Dermis microvascular lymphatic vessel endothelial cell (primary cell): ENCODE results near the gene RNF114. TPM values are rescaled to one million over a fixed set of nuclear protein-coding genes. Genes with fewer than 3 reads are reported as not detected.
A peak's percentile ranks its signal among the peaks of the same experiment; 100 is the strongest.
"Not testable (repeated sequence)": the region's sequence is repeated elsewhere in the genome, so short reads cannot be mapped to it uniquely, and the experiment has no call there.

Experiments
- DNase-seq, 2 donors: peaks; one replicate each; pipeline versions ENCODE4 v3.0.0 to v3.0.0-alpha.2; 2010; ENCODE audit warnings: low read depth in 2 of 2
- total RNA-seq: library from RNA; depleted of rRNA; stranded (reverse); fragments of >200 nt; gene quantifications from 2 replicates; pipeline ENCODE4 v1.2.1, GENCODE V29; 2014

RNF114 gene
- total RNA-seq, 1 donor from 2014 or later, result 30.8 TPM

- DNase-seq, result peak in 1 of 2 donors; percentile 50
These were observed 29.0 kb downstream of the RNF114 start for GRCh38 chr20:49964964-49965780.

DNA sequence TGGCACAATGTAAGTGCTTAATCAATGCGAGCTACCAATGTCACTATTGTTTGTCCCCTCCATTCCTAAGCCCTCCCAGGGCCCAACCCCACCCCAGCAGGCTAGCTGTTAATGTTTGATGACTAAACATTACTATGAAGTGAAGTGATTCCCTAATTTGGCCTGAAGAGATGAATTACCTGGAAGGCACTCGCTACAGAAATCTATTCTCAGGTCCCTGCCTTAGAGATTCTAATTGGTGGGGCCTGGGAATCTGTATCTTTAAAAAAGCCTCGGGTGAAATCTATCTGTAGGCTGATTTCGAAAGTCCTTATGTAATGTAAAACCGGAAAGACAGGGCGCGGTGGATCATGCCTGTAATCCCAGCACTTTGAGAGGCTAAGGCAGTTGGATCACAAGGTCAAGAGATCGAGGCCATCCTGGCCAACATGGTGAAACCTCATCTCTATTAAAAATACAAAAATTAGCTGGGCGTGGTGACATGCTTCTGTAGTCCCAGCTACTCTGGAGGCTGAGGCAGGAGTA lies 29.6 kb downstream of the RNF114 start:
- no peak for DNase-seq

- no peak for DNase-seq
These were observed 30.7 kb downstream of the RNF114 start for GRCh38 chr20:49966861-49967260.

GRCh38 chr20:49969234-49969633 lies 33.0 kb downstream of the RNF114 start:
- no peak for DNase-seq

- no peak for DNase-seq
These were observed 33.7 kb downstream of the RNF114 start for GRCh38 chr20:49969946-49970345.

DNA sequence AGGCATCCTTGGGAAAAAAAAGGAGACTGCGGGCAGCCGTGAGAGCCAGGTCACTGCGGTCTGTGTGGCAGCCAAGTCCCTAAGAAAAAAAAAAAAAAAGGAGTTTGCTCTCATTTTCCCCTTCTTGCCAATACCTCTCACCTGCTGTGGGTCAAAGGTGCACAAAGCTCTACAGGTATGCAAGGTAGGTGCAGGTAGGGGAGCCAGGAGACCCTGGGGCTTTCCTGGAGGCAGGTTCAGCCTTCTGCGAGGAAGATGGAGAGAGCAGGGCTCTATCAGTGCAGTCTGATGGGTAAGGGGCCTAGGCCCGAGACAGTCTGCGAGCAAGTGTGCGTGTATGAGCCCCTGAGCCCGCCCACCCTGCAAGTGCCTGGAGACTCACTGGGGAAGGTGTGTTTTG lies 34.3 kb downstream of the RNF114 start:
- no peak for DNase-seq

DNA sequence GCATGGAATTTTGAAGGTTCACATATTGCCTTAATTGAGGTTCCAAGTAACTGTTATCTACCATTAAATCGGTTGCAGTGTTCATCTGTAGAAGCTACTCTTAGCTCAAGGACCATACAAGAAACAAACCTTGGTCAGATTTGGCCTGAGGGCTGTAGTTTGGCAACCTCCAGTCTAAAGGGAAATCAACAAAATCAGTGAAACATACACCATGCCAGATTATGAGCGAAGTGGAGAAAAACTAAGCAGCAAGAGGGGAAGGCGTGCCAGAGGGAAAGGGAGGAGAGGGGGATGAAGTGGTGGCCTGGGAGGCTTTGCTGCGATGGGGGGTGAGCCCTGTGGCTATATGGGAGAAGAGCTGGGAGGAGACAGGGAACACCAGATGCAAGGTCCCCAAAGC lies 37.8 kb downstream of the RNF114 start:
- DNase-seq, result no peak

DNA sequence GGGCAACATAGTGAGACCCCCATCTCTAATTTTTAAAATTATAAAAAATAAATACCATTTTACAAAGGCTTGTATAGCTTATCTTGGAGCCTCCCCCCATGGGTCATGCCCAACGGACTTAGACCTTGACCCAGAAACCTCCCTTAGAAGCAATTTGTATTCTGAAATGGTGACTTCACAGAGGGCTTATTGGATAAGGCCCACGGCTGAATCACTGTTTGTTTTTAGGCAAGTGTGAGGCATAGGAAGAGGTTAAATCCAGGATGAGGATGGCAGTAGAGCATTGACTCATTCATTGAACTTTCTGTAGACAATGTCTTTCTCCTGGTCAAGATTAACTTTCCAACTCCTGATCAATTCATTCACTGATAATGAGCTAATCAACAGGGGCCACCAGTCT lies 40.3 kb downstream of the RNF114 start:
- DNase-seq, result no peak

DNA sequence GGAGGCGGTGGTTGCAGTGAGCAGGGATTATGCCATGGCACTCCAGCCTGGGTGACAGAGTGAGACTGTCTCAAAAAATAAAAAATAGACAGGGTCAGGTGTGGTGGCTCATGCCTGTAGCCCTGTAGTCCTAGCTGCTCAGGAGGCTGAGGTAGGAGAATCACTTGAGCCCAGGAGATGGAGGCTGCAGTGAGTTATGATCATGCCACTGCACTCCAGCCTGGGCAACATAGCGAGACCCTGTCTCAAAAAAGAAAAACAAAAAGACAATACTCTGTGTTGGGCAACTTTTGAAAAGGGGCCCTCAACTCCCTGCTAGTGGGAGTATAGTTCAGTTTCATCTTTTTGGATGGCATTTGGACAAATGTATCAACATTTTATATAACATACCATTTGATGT lies 41.5 kb downstream of the RNF114 start:
- not testable (repeated sequence) for DNase-seq

DNA sequence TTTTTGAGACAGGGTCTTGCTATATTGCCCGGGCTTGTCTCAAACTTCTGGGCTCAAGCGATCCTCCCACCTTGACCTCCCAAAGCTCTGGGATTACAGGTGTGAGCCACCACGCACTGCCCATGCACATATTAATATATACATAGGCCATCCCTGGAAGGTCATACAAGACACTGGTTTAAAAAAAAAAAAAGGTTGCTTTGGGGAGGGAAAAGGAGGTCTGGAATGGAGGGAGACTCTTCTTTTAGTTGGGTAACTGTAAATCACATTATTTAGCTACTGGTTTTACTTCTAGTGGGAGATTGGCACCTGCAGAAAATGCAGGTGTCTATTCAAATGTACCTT lies 42.5 kb downstream of the RNF114 start:
- no peak for DNase-seq

GRCh38 chr20:49979030-49979832 lies 43.0 kb downstream of the RNF114 start:
- DNase-seq, result peak in 1 of 2 donors; percentile 51

DNA sequence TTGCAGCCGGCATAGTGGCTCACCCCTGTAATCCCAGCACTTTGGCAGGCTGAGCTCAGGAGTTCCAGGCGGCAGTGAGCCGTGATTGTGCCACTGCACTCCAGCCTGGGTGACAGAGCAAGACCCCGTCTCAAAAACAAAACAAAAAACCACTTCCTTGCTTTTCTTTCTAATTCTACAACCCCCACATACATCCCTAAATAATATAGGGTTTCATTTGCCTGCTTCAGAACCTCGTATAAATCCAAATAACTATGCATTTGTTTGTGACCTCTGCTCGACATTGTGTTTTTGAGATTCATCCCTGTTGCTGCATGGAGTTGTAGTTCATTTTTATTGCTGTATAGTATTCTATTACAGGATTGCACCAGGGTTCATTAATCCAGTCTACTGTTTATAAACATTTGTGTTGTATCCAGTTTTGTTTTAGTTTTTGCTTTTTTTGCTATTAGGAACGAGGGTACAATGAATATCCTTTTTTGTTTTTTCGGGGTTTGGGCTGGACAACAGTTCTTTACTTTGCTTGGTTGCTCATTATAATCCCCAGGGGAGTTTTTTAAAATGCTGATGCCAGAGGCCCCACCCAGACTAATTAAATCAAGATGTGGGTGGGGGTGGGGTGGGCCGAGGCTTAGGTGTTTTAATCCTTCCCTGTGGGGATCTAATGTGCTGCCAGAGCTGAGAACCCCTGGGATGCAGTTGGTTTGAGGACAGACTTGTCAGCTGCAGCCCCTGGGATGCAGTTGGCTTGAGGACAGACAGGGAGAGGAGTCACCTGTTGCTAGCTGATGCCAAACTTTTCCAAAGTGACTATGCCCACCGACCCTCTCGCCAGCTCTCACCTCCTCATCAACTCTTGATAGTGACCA lies 44.2 kb downstream of the RNF114 start:
- no peak for DNase-seq

GRCh38 chr20:49981218-49982071 lies 45.2 kb downstream of the RNF114 start:
- no peak for DNase-seq

GRCh38 chr20:49982072-49982345 lies 45.8 kb downstream of the RNF114 start:
- DNase-seq, result no peak

DNA sequence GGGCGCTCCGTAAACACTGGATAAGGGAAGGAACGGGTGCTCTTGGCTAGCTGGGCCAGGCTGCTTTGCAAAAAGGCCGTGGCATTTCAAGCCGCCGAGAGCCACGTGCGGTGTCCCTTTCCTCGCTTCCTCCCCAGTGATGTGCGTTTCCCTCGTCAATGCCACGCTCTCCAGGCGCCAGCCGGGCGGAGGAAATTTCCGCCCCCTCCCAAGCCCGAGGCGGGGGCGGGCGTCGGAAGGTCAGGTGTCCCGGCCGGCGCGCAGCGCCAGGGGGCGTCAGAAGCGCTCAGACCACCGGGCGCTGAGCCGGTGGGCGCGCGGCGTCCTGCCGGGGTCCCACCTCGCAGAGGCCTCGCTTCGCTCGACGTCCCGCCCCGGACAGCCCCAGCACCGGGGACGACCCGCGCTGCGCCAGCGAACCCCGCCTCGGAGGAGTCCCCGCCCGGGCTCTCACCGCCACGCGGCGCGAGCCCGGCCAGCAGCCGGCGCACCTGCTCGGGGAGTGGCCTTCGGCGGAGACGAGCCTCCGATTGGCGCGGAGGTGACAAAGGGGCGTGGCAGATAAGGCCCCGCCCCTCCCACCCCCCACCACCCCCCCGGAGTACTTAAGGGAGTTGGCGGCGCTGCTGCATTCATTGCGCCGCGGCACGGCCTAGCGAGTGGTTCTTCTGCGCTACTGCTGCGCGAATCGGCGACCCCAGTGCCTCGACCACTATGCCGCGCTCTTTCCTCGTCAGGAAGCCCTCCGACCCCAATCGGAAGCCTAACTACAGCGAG lies 46.3 kb downstream of the RNF114 start, which contains the start of gene SNAI1:
TSS of gene SNAI1 (plus strand) at position 635 of the 777 bp plus-strand sequence. CDS start at position 715, 80 bp downstream.
- peak; percentile 76 to 90 for DNase-seq

DNA sequence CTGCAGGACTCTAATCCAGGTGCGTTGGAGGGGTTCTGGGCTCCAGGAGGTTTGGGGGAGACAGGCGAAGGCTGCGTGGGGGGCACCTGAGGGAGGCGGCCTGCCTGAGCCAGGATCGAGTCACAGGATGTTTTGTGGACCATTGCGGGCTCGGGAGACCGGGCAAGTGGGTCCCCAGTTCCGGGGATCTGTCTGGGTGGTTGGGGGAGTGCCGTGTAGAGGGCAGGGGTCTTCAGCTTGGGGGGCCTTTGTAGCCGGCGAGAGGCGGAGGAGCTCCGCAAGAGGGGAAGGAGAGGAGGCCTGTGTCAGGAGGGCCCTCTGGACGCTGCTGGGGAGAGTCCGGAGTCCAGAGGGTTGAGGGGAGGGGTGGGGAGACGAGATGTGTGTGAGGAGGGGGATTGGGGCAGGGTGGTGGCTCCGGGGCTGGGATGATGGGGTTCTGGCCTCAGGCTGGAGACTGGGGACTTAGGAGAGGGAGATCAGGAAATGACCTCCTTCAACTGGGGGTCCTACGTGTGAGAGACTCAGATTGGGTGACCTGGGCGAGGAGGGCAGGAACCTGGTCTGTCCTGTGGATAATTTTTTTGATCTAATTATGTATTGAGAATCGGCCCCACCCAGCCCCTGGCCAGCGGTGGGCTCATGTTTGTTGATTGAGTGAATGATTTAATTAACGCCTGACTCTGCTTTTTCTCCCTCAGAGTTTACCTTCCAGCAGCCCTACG lies 47.1 kb downstream of the RNF114 start:
- peak in 1 of 2 donors; percentile 25 for DNase-seq

GRCh38 chr20:49983848-49984408 lies 47.7 kb downstream of the RNF114 start:
- peak in 1 of 2 donors; percentile 26 for DNase-seq

DNA sequence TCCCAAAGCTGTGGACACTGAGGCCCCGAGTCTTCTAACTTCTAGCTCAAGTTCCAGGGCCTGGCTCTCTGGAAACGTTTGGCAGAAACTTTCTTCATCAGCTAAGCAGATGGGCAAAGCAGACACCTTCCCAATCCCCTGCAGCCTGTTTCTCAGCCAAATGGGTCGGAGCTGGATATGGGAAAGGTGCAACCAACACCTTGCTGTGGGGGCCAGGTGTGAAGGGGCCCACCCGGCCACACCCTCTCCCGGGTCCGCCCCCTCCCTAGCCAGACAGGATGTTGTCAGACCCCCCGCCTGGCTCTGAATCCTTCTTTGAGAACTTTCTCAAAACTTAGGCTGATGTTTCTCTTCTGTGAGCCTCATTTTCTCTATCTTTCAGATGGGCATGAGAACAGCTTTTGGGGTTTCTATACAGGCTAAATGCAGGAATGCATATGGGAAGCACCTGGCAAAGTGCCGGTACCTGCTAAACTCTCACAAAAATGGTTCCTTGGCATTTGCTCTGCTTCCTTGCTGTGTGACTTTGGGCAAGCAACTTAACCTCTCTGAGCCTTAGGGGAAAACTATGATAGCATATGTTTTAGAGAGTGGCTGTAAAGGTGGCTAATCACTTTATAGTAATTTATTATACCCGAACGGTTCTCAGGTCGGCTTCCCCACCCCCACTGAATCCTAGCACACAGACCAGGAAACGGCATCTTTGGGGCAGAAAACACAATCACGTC lies 48.4 kb downstream of the RNF114 start:
- DNase-seq, result no peak
